A549 treated with CpdA at 1 μM for 4 hours (cell line): ENCODE measurements around the gene EHMT1. TPM values are rescaled to one million over a fixed set of nuclear protein-coding genes. Genes with fewer than 3 reads are reported as not detected.

ENCODE experiments used
- total RNA-seq: library from RNA; stranded (reverse); fragments of 200-300 nt; extraction: Qiagen RNA extraction; gene quantifications from 5 replicates; pipeline ENCODE4 v1.2.3, GENCODE V29; 2022; ENCODE audit warnings: low read depth

Gene EHMT1
- total RNA-seq: 39.0 to 45.3 TPM (median 41.6 TPM) in 5 replicates

GRCh38 chr9:137618105-137619067 is at the start of gene EHMT1:
TSS of gene EHMT1 (plus strand) at chr9:137619005. CDS start at chr9:137619029, 24 bp downstream.

GRCh38 chr9:137578518-137579258 is 40.1 kb upstream of the EHMT1 start, which contains the start of gene DPH7:
TSS of gene DPH7 (minus strand) at chr9:137578925. CDS start at chr9:137578777, 148 bp downstream.

GRCh38 chr9:137590469-137591383 is 28.1 kb upstream of the EHMT1 start, which contains the start of gene ZMYND19:
TSS of gene ZMYND19 (minus strand) at chr9:137590512. CDS start at chr9:137590263, 249 bp downstream.

GRCh38 chr9:137605121-137606004 is 13.4 kb upstream of the EHMT1 start, which contains the start of gene ARRDC1:
TSS of gene ARRDC1 (plus strand) at chr9:137605686. CDS start at chr9:137605718, 32 bp downstream.

GRCh38 chr9:137877506-137878122 is 258.8 kb downstream of the EHMT1 start, which contains the start of gene CACNA1B:
TSS of gene CACNA1B (plus strand) at chr9:137877782. CDS start at chr9:137877934, 152 bp downstream.

Other genes with a start within 250 kb of the EHMT1 start
- 6.1 to 7.4 TPM (median 6.9 TPM) in 5 replicates for gene EXD3, start 195.8 kb upstream of the EHMT1 start, total RNA-seq
- 1.0 to 1.5 TPM (median 1.5 TPM) in 5 replicates for gene NOXA1, start 195.6 kb upstream of the EHMT1 start, total RNA-seq
- 0.21 to 0.52 TPM (median 0.28 TPM) in 5 replicates for gene ENTPD8, start 177.6 kb upstream of the EHMT1 start, total RNA-seq
- 30.9 to 45.8 TPM (median 39.2 TPM) in 5 replicates for gene NSMF, start 159.7 kb upstream of the EHMT1 start, total RNA-seq
- 0.54 to 0.97 TPM (median 0.84 TPM) in 5 replicates for gene PNPLA7, start 68.6 kb upstream of the EHMT1 start, total RNA-seq
- 45.9 to 90.8 TPM (median 83.7 TPM) in 5 replicates for gene MRPL41, start 67.1 kb upstream of the EHMT1 start, total RNA-seq
- 25.6 to 29.8 TPM (median 28.8 TPM) in 5 replicates for gene DPH7, start 40.1 kb upstream of the EHMT1 start, total RNA-seq
- 35.5 to 55.2 TPM (median 51.4 TPM) in 5 replicates for gene ZMYND19, start 28.5 kb upstream of the EHMT1 start, total RNA-seq
- gene ARRDC1, start 13.3 kb upstream of the EHMT1 start, total RNA-seq: 23.2 to 28.8 TPM (median 26.7 TPM) in 5 replicates